UCSD-AML1 (cell line): ENCODE measurements around the gene KPNA5.

ENCODE experiments used
- DNase-seq: peaks from one replicate; lab custom pipeline; 2025; ENCODE audit not compliant: unreplicated experiment; lab: John Stamatoyannopoulos, UW

Gene KPNA5

GRCh38 chr6:116779573-116780164, 98.7 kb downstream of the KPNA5 start:
- no peak for DNase-seq

- no peak for DNase-seq
Observed at GRCh38 chr6:116783852-116784251, 102.8 kb downstream of the KPNA5 start.
